ENCODE data around the gene MRPL14. TPM values are rescaled to one million over a fixed set of nuclear protein-coding genes. Genes with fewer than 3 reads are reported as not detected.
"Not testable (repeated sequence)": the region's sequence is repeated elsewhere in the genome, so short reads cannot be mapped to it uniquely, and the experiment has no call there.

MRPL14 gene
- total RNA-seq, 1 experiment from 2014 or later, result 87.6 TPM

GRCh38 chr6:44096612-44097011 lies 30.6 kb downstream of the MRPL14 start:
- Mint-ChIP-seq H3K4me1 (ENCODE audit: low read depth, unreplicated experiment) (peaks cover 47% of the 10 kb centered on the region), H3K9me3 (ENCODE audit: unreplicated experiment) (no peaks in the 10 kb centered on the region), H3K27ac (ENCODE audit: unreplicated experiment) (peak overlapping the region; percentile 87), H3K36me3 (ENCODE audit: insufficient read depth, unreplicated experiment) (peaks cover 24% of the 10 kb centered on the region), H3K4me3 (ENCODE audit: unreplicated experiment) (no peak overlapping the region), H3K27me3 (ENCODE audit: insufficient read depth, unreplicated experiment) (no peaks in the 10 kb centered on the region)
- DNase-seq, result peak; percentile 73 to 83
- CTCF ChIA-PET, result interaction anchor here (0.5 to 1.2 kb wide), 14 partner anchors 15 to 159 kb away, joined by 3 to 8 read pairs (median 4); partner anchors contain the start of genes SLC29A1 and TMEM63B
- no TSS peak for BruUV-seq (replicated peaks)
- Histone ChIP-seq H3K36me3 (ENCODE audit: control insufficient read depth, insufficient read depth, low read length) (no peaks in the 10 kb centered on the region), H3K4me1 (peaks cover 40% of the 10 kb centered on the region), H3K4me3 (ENCODE audit: low read depth, low read length) (no peak overlapping the region), H3K27me3 (replicated peaks; ENCODE audit: control insufficient read depth, insufficient read depth, low read length) (no peaks in the 10 kb centered on the region), H3K9me3 (no peaks in the 10 kb centered on the region)
- TF ChIP-seq CTCF (IDR thresholded peaks at IDR 0.05; ENCODE audit: insufficient read depth in 1 of 2, low read depth in 1 of 2, low read length in 1 of 2, severe bottlenecking in 1 of 2, unreplicated experiment in 1 of 2), result peak; percentile 70 to 80
- intact Hi-C loops (cut with micrococcal nuclease; ENCODE audit: unreplicated experiment), result loop anchor here (1.0 to 2.0 kb wide), 3 partner anchors 37 to 142 kb away; no protein-coding TSS in a partner anchor
- POLR2A ChIA-PET, result interaction anchor here (0.5 kb wide), 1 partner anchor 261 kb away, joined by 4 read pairs; no protein-coding TSS in a partner anchor

GRCh38 chr6:44095243-44095623 lies 32.0 kb downstream of the MRPL14 start:
- H3K4me1 Mint-ChIP-seq (ENCODE audit: low read depth, unreplicated experiment), result peaks cover 44% of the 10 kb centered on the region
- H3K9me3 ChIP-seq; BruUV-seq (replicated peaks); H3K36me3 ChIP-seq (ENCODE audit: control insufficient read depth, insufficient read depth, low read length); H3K4me3 ChIP-seq (ENCODE audit: low read depth, low read length); DNase-seq; H3K27me3 Mint-ChIP-seq (ENCODE audit: insufficient read depth, unreplicated experiment); H3K27me3 ChIP-seq (replicated peaks; ENCODE audit: control insufficient read depth, insufficient read depth, low read length); H3K9me3 Mint-ChIP-seq (ENCODE audit: unreplicated experiment): not testable (repeated sequence)
- ChIA-PET CTCF (interaction anchor here (0.6 to 1.4 kb wide), 5 partner anchors 17 to 428 kb away, joined by 3 to 7 read pairs (median 3); no protein-coding TSS in a partner anchor), POLR2A (interaction anchor here (1.3 to 1.5 kb wide), 2 partner anchors 152 to 466 kb away, joined by 4 to 8 read pairs; partner anchors contain the start of genes GTPBP2 and HSP90AB1)
- H3K36me3 Mint-ChIP-seq (ENCODE audit: insufficient read depth, unreplicated experiment), result peaks cover 29% of the 10 kb centered on the region
- peak overlapping the region; percentile 37 for H3K4me3 Mint-ChIP-seq (ENCODE audit: unreplicated experiment)
- H3K4me1 ChIP-seq, result peaks cover 40% of the 10 kb centered on the region
- H3K27ac Mint-ChIP-seq (ENCODE audit: unreplicated experiment), result peak overlapping the region; percentile 92
- intact Hi-C loops (cut with micrococcal nuclease; ENCODE audit: unreplicated experiment), result loop anchor here (1.0 to 2.0 kb wide), 2 partner anchors 22 to 139 kb away; no protein-coding TSS in a partner anchor

GRCh38 chr6:44094403-44095242 lies 32.6 kb downstream of the MRPL14 start:
- H3K36me3 Mint-ChIP-seq (ENCODE audit: insufficient read depth, unreplicated experiment), result peaks cover 25% of the 10 kb centered on the region
- Histone ChIP-seq H3K36me3 (ENCODE audit: control insufficient read depth, insufficient read depth, low read length) (no peaks in the 10 kb centered on the region), H3K4me3 (ENCODE audit: low read depth, low read length) (no peak overlapping the region), H3K27me3 (replicated peaks; ENCODE audit: control insufficient read depth, insufficient read depth, low read length) (no peaks in the 10 kb centered on the region), H3K4me1 (peaks cover 36% of the 10 kb centered on the region), H3K9me3 (no peaks in the 10 kb centered on the region)
- peak; percentile 50 to 55 for DNase-seq
- H3K4me3 Mint-ChIP-seq (ENCODE audit: unreplicated experiment), result peak overlapping the region; percentile 37
- ChIA-PET CTCF (interaction anchor here (0.6 to 1.4 kb wide), 8 partner anchors 17 to 1190 kb away, joined by 3 to 7 read pairs (median 3); no protein-coding TSS in a partner anchor), POLR2A (interaction anchor here (1.3 to 1.5 kb wide), 2 partner anchors 152 to 465 kb away, joined by 4 to 8 read pairs; partner anchors contain the start of genes GTPBP2 and HSP90AB1)
- H3K9me3 Mint-ChIP-seq (ENCODE audit: unreplicated experiment), result no peaks in the 10 kb centered on the region
- H3K27me3 Mint-ChIP-seq (ENCODE audit: insufficient read depth, unreplicated experiment), result no peaks in the 10 kb centered on the region
- intact Hi-C loops (cut with micrococcal nuclease; ENCODE audit: unreplicated experiment), result loop anchor here (1.0 to 2.0 kb wide), 2 partner anchors 22 to 140 kb away; no protein-coding TSS in a partner anchor
- peaks cover 40% of the 10 kb centered on the region for H3K4me1 Mint-ChIP-seq (ENCODE audit: low read depth, unreplicated experiment)
- peak overlapping the region; percentile 92 for H3K27ac Mint-ChIP-seq (ENCODE audit: unreplicated experiment)
- TF ChIP-seq CTCF (IDR thresholded peaks at IDR 0.05; ENCODE audit: insufficient read depth in 1 of 2, low read depth in 1 of 2, low read length in 1 of 2, severe bottlenecking in 1 of 2, unreplicated experiment in 1 of 2), result no peak
- no TSS peak for BruUV-seq (replicated peaks)

All from Caco-2 (cell line).